ENCODE measurements around the gene ACVR2B. TPM values are rescaled to one million over a fixed set of nuclear protein-coding genes. Genes with fewer than 3 reads are reported as not detected.

The ACVR2B gene
- total RNA-seq, 2 donors from 2014 or later = 2.7 to 2.8 TPM

DNA sequence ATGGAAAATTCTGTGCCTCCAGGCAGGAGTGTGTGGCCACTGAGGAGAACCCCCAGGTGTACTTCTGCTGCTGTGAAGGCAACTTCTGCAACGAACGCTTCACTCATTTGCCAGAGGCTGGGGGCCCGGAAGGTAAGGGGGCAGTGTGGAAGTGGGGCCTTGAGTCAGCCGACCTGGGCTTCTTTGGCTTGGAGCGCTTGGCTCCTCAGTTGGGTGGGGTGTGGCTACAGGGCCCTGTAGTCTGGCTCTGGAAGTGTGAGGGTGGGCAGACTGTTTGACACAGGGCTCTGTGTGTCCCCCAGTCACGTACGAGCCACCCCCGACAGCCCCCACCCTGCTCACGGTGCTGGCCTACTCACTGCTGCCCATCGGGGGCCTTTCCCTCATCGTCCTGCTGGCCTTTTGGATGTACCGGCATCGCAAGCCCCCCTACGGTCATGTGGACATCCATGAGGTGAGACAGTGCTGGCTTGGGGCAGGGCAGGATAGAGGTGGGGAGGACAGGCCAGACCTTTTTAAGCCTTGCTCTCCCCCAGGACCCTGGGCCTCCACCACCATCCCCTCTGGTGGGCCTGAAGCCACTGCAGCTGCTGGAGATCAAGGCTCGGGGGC lies 24.3 kb downstream of the ACVR2B start:
- intact Hi-C loops (cut with DNase I) = loop anchor here (5.0 kb wide), 1 partner anchor 131 kb away; the partner anchor contains the start of gene XYLB (in 2 of the 2)
- no peak for DNase-seq (ENCODE audit: low spot score)

DNA sequence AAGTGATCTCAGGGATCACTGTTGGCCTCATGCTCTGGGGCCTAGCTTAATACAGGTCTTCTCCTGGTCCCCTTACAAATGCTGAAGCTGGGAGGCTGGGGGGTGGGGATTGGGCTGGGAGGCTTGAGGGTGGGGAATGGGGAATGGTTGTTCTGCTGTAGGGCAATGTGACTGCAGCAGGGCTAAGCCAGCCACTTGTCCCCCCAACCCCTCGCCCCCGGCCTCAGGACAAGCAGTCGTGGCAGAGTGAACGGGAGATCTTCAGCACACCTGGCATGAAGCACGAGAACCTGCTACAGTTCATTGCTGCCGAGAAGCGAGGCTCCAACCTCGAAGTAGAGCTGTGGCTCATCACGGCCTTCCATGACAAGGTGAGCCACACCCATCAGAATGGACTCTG lies 25.2 kb downstream of the ACVR2B start:
- no peak for DNase-seq (ENCODE audit: low spot score)
- intact Hi-C loops (cut with DNase I) = loop anchor here (5.0 kb wide), 1 partner anchor 132 kb away; the partner anchor contains the start of gene XYLB (in 2 of the 2)

DNA sequence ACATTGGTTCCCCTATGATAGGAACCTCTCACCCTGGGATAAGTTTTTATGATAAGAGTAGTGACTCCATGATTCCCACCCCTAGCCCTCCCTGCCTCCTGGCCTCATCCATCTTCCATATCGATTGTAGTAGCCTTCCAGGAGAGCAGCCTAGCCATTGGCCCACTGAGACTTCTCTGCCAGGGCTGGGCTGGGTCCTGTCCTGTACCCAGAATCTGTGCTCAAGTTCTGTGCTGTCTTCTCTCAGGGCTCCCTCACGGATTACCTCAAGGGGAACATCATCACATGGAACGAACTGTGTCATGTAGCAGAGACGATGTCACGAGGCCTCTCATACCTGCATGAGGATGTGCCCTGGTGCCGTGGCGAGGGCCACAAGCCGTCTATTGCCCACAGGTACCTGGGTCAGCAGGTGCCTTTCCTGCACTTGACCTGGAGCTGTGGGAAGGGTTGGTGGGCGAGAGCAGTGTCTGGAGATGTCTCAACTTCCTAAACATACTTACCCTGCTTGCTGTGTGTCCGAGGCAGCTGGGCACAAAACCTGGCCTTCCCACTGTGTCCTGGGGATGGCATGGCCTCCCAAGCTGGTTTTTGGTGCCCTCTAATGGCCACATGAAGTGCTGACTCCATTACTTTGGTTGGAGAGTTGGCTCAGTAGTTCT lies 25.9 kb downstream of the ACVR2B start:
- intact Hi-C loops (cut with DNase I) = loop anchor here (5.0 kb wide), 2 partner anchors 132 to 357 kb away; partner anchors contain the start of gene XYLB (in 2 of the 2)

GRCh38 chr3:38480093-38480445 lies 26.4 kb downstream of the ACVR2B start:
- no peak for DNase-seq (ENCODE audit: low spot score)
- intact Hi-C loops (cut with DNase I) = loop anchor here in 1 of 2 donors (5.0 kb wide), 1 partner anchor 358 kb away; no protein-coding TSS in a partner anchor

More for the DNA sequence above, 25.9 kb downstream of the ACVR2B start:
- peak; percentile 83 for DNase-seq (ENCODE audit: low spot score)

DNA sequence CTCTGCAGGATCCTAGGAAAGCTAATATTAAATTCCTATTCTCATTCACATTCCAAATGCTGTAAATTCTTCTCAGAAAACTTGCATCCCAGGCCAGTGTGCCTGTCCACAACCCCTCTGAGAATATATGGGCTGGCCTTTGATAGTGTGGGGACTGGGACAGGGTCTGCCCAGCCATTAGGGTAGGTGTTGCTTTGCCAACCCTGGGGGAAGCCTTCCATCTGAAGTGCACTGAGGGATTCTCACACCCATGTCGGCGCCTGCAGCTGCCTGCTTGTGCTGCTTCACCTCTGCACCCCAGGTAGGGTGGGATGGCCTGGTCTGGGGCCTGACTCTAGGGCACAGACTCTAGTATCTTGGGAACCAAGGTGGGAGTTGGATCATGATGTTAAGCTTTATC lies 27.2 kb downstream of the ACVR2B start:
- no peak for DNase-seq (ENCODE audit: low spot score)
- intact Hi-C loops (cut with DNase I) = loop anchor here in 1 of 2 donors (5.0 kb wide), 1 partner anchor 359 kb away; no protein-coding TSS in a partner anchor

DNA sequence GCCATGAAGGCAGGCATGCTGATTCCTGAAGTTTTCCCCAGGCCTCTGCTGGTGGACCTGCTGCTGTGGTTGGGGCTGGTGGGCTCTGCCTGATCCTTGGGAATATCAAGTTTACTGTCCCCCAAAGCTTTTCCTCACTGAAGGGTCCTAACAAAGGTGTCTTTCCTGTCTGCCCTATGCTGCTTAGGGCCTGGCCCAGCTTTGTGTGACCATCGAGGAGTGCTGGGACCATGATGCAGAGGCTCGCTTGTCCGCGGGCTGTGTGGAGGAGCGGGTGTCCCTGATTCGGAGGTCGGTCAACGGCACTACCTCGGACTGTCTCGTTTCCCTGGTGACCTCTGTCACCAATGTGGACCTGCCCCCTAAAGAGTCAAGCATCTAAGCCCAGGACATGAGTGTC lies 29.3 kb downstream of the ACVR2B start:
- peak; percentile 72 for DNase-seq (ENCODE audit: low spot score)
- intact Hi-C loops (cut with DNase I) = loop anchor here in 1 of 2 donors (5.0 kb wide), 1 partner anchor 361 kb away; no protein-coding TSS in a partner anchor

GRCh38 chr3:38487323-38487722 lies 33.6 kb downstream of the ACVR2B start:
- no peak for DNase-seq (ENCODE audit: low spot score)
- intact Hi-C loops (cut with DNase I) = no loop called here

- intact Hi-C loops (cut with DNase I) = no loop called here
- no peak for DNase-seq (ENCODE audit: low spot score)
Measured at GRCh38 chr3:38488949-38489348, 35.3 kb downstream of the ACVR2B start.

- DNase-seq (ENCODE audit: low spot score) = no peak
- intact Hi-C loops (cut with DNase I) = no loop called here
Measured at GRCh38 chr3:38489766-38490165, 36.1 kb downstream of the ACVR2B start.

- intact Hi-C loops (cut with DNase I) = no loop called here
- no peak for DNase-seq (ENCODE audit: low spot score)
Measured at GRCh38 chr3:38490281-38491030, 36.8 kb downstream of the ACVR2B start.

- DNase-seq (ENCODE audit: low spot score) = no peak
- intact Hi-C loops (cut with DNase I) = no loop called here
Measured at GRCh38 chr3:38491215-38491614, 37.5 kb downstream of the ACVR2B start.

DNA sequence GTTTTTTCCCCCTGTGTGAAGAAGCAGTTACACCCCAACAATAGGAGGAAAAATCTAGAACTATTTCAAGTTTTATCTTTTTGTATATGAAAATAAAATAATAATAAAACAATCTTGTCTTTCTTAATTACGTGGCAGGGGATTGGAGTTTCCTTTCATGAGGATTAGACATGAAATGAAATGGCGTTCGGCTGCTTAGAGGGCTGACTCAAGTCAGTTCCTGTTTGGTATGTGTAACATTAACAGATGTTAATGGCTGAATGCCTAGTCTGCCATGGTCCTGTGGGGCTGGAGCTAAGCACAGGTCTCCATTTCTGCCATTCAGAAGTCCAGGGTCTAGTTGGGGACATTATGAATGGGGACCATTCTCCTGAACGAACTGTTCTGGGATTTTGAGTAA lies 39.3 kb downstream of the ACVR2B start:
- intact Hi-C loops (cut with DNase I) = no loop called here
- DNase-seq (ENCODE audit: low spot score) = no peak

GRCh38 chr3:38496131-38496910 lies 42.6 kb downstream of the ACVR2B start, which contains the start of gene EXOG:
EXOG (plus strand) TSS chr3:38496340; CDS start chr3:38496368, 28 bp downstream.
- DNase-seq (ENCODE audit: low spot score) = peak; percentile 99
- intact Hi-C loops (cut with DNase I) = no loop called here

DNA sequence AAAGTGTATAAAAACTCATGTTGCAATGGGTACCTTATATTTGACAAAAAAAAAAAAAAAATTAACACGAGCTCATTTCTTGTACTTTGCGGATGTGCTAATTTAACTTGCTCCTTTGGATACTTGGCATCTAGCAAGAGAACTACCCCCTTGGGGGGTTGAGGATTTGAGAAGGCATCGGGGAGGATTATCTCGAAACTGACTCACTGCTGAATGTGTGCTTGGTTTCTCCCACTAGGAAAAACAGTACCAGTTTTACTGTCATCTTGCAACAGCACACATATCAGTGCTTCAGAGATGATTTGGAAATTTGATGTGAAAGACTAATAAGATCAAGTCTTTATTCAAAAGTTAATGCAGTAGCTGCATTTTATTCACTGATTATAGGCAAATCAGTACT lies 43.3 kb downstream of the ACVR2B start:
- no peak for DNase-seq (ENCODE audit: low spot score)
- intact Hi-C loops (cut with DNase I) = no loop called here

GRCh38 chr3:38500688-38501417 lies 47.2 kb downstream of the ACVR2B start:
- intact Hi-C loops (cut with DNase I) = no loop called here

DNA sequence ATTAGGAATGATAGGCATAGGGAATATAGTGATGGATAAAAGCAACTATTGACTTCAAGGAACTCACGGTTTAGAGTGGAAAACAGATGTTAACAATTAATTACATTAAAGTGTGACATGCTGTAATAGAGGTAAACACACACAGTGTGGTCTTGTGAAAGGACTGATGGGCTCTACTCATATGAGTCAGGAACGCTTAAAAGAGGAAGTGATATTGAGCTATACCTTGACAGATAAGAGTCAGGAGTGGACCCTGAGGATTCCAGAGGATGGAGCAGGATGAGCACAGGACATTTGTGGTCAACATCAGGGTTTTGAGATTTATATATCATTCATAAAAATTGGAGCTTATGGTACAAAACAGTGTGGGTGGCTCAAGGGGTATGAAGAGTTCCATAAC lies 53.4 kb downstream of the ACVR2B start:
- intact Hi-C loops (cut with DNase I) = no loop called here

More at GRCh38 chr3:38500688-38501417, 47.2 kb downstream of the ACVR2B start:
- no peak for DNase-seq (ENCODE audit: low spot score)

GRCh38 chr3:38509732-38510131 lies 56.0 kb downstream of the ACVR2B start:
- intact Hi-C loops (cut with DNase I) = no loop called here

More for the DNA sequence above, 53.4 kb downstream of the ACVR2B start:
- DNase-seq (ENCODE audit: low spot score) = no peak

GRCh38 chr3:38510631-38511030 lies 56.9 kb downstream of the ACVR2B start:
- intact Hi-C loops (cut with DNase I) = no loop called here
- DNase-seq (ENCODE audit: low spot score) = no peak

More at GRCh38 chr3:38509732-38510131, 56.0 kb downstream of the ACVR2B start:
- DNase-seq (ENCODE audit: low spot score) = no peak

Measured in posterior vena cava (tissue), 2 donors.